ENCODE data around the gene RPL13A. TPM values are rescaled to one million over a fixed set of nuclear protein-coding genes. Genes with fewer than 3 reads are reported as not detected.

Gene RPL13A
- total and polyA plus RNA-seq, 9 of the 15 experiments (the other 6 are each of a cell fraction or from before 2014, with no cell fraction given) = 1,744 to 5,482 (median 2,949) TPM

- TF ChIP-seq CTCF (IDR thresholded peaks at IDR 0.05 in 2 of 3, conservative IDR thresholded peaks at IDR 0.05 in 1 of 3; ENCODE audit: insufficient read depth in 2 of 3, low read depth in 1 of 3, low read length in 3 of 3) = peak; percentile 80 to 92 (median 86)
- TF ChIP-seq HDAC3 (IDR thresholded peaks at IDR 0.05; ENCODE audit: borderline replicate concordance, partially characterized antibody) = no peak
- TF ChIP-seq, protein P1, sequence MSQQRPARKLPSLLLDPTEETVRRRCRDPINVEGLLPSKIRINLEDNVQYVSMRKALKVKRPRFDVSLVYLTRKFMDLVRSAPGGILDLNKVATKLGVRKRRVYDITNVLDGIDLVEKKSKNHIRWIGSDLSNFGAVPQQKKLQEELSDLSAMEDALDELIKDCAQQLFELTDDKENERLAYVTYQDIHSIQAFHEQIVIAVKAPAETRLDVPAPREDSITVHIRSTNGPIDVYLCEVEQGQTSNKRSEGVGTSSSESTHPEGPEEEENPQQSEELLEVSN (IDR thresholded peaks at IDR 0.05; ENCODE audit: borderline replicate concordance in 1 of 2, extremely low read depth in 1 of 2, insufficient read depth in 1 of 2, insufficient read length in 1 of 2, low read depth in 1 of 2, low read length in 1 of 2, poor library complexity in 1 of 2, severe bottlenecking in 1 of 2) = peak in 1 of 2 experiments; percentile 27
- TF ChIP-seq NKRF (IDR thresholded peaks at IDR 0.05; ENCODE audit: borderline replicate concordance) = no peak
- TF ChIP-seq CHD1 (IDR thresholded peaks at IDR 0.05; ENCODE audit: low read length) = no peak
- TF ChIP-seq ZNF41 (CRISPR knock-in tag; conservative IDR thresholded peaks at IDR 0.05) = no peak
- no peak for TF ChIP-seq PHF20 (IDR thresholded peaks at IDR 0.05; ENCODE audit: partially characterized antibody)
- 0 out of 2 replicates have a peak, but pooled peaks have one; percentile 46 for TF ChIP-seq KDM2B (CRISPR knock-in tag; IDR thresholded peaks at IDR 0.05)
- TF ChIP-seq, protein P2, sequence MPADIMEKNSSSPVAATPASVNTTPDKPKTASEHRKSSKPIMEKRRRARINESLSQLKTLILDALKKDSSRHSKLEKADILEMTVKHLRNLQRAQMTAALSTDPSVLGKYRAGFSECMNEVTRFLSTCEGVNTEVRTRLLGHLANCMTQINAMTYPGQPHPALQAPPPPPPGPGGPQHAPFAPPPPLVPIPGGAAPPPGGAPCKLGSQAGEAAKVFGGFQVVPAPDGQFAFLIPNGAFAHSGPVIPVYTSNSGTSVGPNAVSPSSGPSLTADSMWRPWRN (IDR thresholded peaks at IDR 0.05; ENCODE audit: low read depth) = no peak
- peak; percentile 63; the same call in 1 of the 2 replicates for TF ChIP-seq ZNF740 (CRISPR knock-in tag; IDR thresholded peaks at IDR 0.05)
- no peak for TF ChIP-seq ZNF740 (tag; IDR thresholded peaks at IDR 0.05)
- TF ChIP-seq POLR2A (conservative IDR thresholded peaks at IDR 0.05) = peak; percentile 73
- TF ChIP-seq TFAP4 (CRISPR knock-in tag; IDR thresholded peaks at IDR 0.05; ENCODE audit: borderline replicate concordance) = peak; percentile 60
- TF ChIP-seq NFRKB (IDR thresholded peaks at IDR 0.05; ENCODE audit: low read depth) = no peak; the same call in 1 of the 2 replicates
These were observed 2.3 kb downstream of the RPL13A start (continued) for GRCh38 chr19:49489601-49490167.
